ENCODE data around the gene CHN1.

Gene CHN1

GRCh38 chr2:174970092-174970491, 35.1 kb downstream of the CHN1 start:
- no peak for DNase-seq

GRCh38 chr2:174969091-174969734, 36.0 kb downstream of the CHN1 start:
- DNase-seq, result no peak

- DNase-seq, result no peak
Measured at GRCh38 chr2:174967691-174968260, 37.4 kb downstream of the CHN1 start.

GRCh38 chr2:174967086-174967485, 38.1 kb downstream of the CHN1 start:
- DNase-seq, result no peak

GRCh38 chr2:174965992-174966744, 39.0 kb downstream of the CHN1 start:
- no peak for DNase-seq

GRCh38 chr2:174965551-174965950, 39.6 kb downstream of the CHN1 start:
- no peak for DNase-seq

GRCh38 chr2:174964404-174964803, 40.8 kb downstream of the CHN1 start:
- no peak for DNase-seq

- DNase-seq, result no peak
Measured at GRCh38 chr2:174963437-174964400, 41.5 kb downstream of the CHN1 start.

- DNase-seq, result no peak
Measured at GRCh38 chr2:174959787-174960186, 45.4 kb downstream of the CHN1 start.

GRCh38 chr2:174957050-174957449, 48.1 kb downstream of the CHN1 start:
- no peak for DNase-seq

- DNase-seq, result no peak
Measured at GRCh38 chr2:174952607-174953006, 52.6 kb downstream of the CHN1 start.

GRCh38 chr2:174951745-174952144, 53.4 kb downstream of the CHN1 start:
- DNase-seq, result no peak

GRCh38 chr2:174949988-174950687, 55.0 kb downstream of the CHN1 start:
- no peak for DNase-seq

- no peak for DNase-seq
Measured at GRCh38 chr2:174945601-174946260, 59.5 kb downstream of the CHN1 start.

- DNase-seq, result no peak
Measured at GRCh38 chr2:174939046-174939445, 66.1 kb downstream of the CHN1 start.

GRCh38 chr2:174931724-174932123, 73.5 kb downstream of the CHN1 start:
- DNase-seq, result no peak

GRCh38 chr2:174929786-174930185, 75.4 kb downstream of the CHN1 start:
- DNase-seq, result no peak

- no peak for DNase-seq
Measured at GRCh38 chr2:174925046-174925784, 80.0 kb downstream of the CHN1 start.

- DNase-seq, result no peak
Measured at GRCh38 chr2:174924061-174924693, 81.0 kb downstream of the CHN1 start.

- no peak for DNase-seq
Measured at GRCh38 chr2:174919947-174920595, 85.1 kb downstream of the CHN1 start.
